ENCODE results near the gene MB21D2.
"Not testable (repeated sequence)": the region's sequence is repeated elsewhere in the genome, so short reads cannot be mapped to it uniquely, and the experiment has no call there.

Gene MB21D2

DNA sequence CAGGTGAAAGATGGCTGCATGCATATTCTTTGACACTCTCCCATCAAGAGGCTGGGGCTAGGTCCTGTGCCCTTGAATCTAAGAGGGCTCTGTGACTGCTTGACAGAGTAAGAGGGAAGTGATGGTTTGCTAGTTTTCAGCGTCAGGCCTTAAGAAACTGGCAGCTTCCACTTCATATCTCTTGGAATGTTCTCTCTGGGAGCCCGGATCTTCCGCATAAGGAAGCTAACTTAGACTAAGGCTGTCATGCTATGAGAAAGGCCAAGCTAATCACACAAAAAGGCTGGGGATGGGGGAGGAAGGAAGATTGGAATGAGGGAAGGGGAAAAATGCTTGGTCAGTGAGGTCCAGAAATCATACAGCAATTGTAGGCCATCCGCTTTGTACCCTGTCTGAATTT lies 50.0 kb downstream of the MB21D2 start:
- no peaks in the 10 kb centered on the region for H3K27me3 Mint-ChIP-seq
- H3K4me3 Mint-ChIP-seq, result no peak overlapping the region
- no peaks in the 10 kb centered on the region for H3K36me3 Mint-ChIP-seq (ENCODE audit: low read depth)
- no peaks in the 10 kb centered on the region for H3K4me1 Mint-ChIP-seq (ENCODE audit: low read depth)
- DNase-seq, result no peak
- no peaks in the 10 kb centered on the region for H3K9me3 Mint-ChIP-seq
- no peak overlapping the region for H3K27ac Mint-ChIP-seq

DNA sequence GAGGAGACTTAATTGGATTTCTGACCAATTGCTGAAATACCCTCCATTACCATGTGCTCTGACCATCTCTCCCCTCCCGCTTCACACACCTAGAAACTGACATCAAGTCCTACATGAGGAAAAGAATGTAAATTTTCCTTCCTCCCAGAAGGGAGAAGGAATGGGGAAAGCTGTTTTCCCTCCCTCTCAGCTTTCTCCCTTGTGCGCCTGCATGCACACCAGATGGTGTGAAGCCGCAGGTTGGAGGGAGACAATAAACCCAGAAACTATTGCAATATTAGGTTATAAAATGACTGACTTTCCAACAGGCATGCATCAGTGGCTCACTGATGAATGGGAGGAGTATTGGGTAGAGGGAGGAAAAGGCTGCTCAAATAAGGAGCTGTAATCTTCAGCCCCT lies 50.9 kb downstream of the MB21D2 start:
- H3K4me1 Mint-ChIP-seq (ENCODE audit: low read depth), result peaks cover 5% of the 10 kb centered on the region
- no peak overlapping the region for H3K27ac Mint-ChIP-seq
- no peaks in the 10 kb centered on the region for H3K36me3 Mint-ChIP-seq (ENCODE audit: low read depth)
- no peaks in the 10 kb centered on the region for H3K27me3 Mint-ChIP-seq
- H3K4me3 Mint-ChIP-seq, result no peak overlapping the region
- DNase-seq, result no peak
- no peaks in the 10 kb centered on the region for H3K9me3 Mint-ChIP-seq

DNA sequence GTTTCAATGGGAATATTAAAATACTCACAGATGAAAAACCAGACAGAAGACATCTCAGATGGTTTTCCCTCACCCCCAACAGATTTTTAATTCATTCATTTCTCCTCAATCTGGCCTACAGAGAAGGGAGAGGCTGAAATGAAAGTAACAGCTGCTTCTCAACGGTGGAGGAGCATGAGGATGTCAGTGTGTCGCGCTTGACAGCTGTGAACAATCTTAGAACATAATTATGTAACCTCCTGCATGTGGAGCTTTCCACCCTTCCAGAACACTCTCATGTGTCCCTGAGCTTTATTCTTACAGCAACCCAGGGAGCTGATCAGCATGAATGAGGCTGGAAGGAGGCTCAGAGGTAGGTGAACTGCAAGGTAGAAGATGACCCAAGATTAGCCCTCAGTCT lies 52.7 kb downstream of the MB21D2 start:
- Mint-ChIP-seq H3K9me3 (no peaks in the 10 kb centered on the region), H3K4me1 (ENCODE audit: low read depth) (peaks cover 7% of the 10 kb centered on the region), H3K27ac (no peak overlapping the region), H3K4me3 (no peak overlapping the region), H3K27me3 (no peaks in the 10 kb centered on the region), H3K36me3 (ENCODE audit: low read depth) (no peaks in the 10 kb centered on the region)
- DNase-seq, result no peak

DNA sequence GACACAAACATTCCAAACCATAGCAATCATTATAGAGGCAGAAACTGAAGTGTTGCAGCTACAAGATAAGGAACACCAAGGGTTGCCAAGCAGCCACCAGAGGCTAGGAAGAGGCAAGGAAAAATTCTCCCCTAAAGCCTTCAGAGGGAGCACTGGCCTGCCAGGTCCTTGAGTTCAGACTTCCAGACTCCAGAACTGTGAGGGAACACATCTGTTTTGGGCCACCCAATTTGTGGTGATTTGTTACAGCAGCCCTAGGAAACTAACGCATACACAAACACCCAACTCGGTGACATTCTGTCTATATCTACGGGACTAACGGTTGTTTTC lies 54.6 kb downstream of the MB21D2 start:
- peaks cover 10% of the 10 kb centered on the region for H3K4me1 Mint-ChIP-seq (ENCODE audit: low read depth)

DNA sequence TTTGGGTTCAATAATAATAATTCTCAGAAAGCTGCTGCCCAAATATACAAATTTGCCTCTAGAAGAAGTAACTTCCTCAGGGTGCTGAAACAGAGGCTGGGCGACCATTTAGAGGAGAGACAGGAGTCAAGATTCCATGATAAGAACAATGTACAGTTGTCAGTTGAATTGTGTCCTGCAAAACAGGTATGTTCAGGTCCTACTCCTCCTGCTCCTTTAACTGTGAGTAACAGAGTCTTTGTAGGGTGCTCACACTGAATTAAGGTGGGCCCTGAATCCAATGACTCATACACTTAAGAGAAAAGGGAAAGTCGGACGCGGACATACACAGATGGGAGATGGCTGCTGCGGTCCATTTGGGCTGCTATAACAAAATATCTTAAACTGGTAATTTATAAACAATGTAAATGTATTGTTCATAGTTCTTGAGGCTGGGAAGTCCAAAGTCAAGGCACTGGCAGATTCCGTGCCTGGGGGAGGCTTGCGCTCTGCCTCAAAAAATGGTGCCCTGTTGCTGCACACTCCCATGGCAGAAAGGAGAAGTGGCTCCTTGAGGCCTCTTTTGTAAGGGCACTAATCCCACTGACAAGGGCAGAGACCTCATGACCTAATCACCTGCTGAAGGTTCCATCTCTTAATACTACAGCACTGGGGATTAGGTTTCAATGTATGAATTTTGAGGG lies 55.1 kb downstream of the MB21D2 start:
- H3K9me3 Mint-ChIP-seq, result no peaks in the 10 kb centered on the region
- H3K4me3 Mint-ChIP-seq, result no peak overlapping the region
- H3K27ac Mint-ChIP-seq, result no peak overlapping the region
- H3K27me3 Mint-ChIP-seq, result no peaks in the 10 kb centered on the region
- H3K4me1 Mint-ChIP-seq (ENCODE audit: low read depth), result peaks cover 10% of the 10 kb centered on the region
- no peak for DNase-seq
- H3K36me3 Mint-ChIP-seq (ENCODE audit: low read depth), result no peaks in the 10 kb centered on the region

More for the DNA sequence above, 54.6 kb downstream of the MB21D2 start:
- H3K36me3 Mint-ChIP-seq (ENCODE audit: low read depth), result no peaks in the 10 kb centered on the region
- no peaks in the 10 kb centered on the region for H3K27me3 Mint-ChIP-seq
- H3K9me3 Mint-ChIP-seq, result no peaks in the 10 kb centered on the region
- DNase-seq, result no peak
- no peak overlapping the region for H3K4me3 Mint-ChIP-seq
- no peak overlapping the region for H3K27ac Mint-ChIP-seq

DNA sequence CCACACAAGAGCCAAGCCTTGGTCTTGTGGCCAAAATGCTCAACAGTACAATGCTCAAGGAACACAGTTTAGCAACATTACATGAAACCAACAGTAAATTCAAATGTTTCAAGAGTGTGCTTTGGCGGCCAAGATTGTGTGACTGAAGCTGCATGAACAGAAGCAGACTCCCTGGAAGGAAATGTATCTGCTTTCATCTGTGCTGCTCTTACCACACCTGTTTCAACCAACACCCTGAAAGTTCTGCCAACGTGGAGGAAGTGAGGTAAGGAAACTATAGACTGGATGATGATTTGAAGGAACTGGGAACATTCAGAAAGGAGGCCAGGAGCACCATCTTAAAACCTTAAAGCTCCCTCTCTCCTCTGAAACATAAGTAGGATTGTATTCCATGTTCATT lies 55.7 kb downstream of the MB21D2 start:
- H3K4me3 Mint-ChIP-seq, result no peak overlapping the region
- H3K36me3 Mint-ChIP-seq (ENCODE audit: low read depth), result no peaks in the 10 kb centered on the region
- no peak overlapping the region for H3K27ac Mint-ChIP-seq
- H3K9me3 Mint-ChIP-seq, result no peaks in the 10 kb centered on the region
- no peak for DNase-seq
- H3K27me3 Mint-ChIP-seq, result peaks cover 2% of the 10 kb centered on the region
- H3K4me1 Mint-ChIP-seq (ENCODE audit: low read depth), result peaks cover 10% of the 10 kb centered on the region

DNA sequence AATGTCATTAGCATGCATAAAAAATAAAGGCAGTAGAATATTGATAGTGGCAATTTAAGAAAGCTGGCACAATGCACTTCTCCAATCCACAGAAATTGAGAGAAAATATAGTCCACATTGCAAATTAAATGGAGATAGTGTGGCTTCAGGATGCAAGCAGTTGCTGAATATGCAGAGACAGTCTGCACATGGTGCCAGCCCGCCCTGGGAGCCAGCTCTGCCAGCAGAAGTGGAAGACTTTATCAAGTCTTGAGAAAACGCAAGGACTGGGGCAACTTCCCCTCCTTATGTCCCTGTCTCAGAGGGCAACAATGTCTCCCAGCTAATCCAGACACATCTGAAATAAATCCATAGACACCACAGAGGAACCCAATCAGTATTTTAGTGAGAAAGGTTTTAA lies 57.2 kb downstream of the MB21D2 start:
- no peaks in the 10 kb centered on the region for H3K36me3 Mint-ChIP-seq (ENCODE audit: low read depth)
- H3K4me3 Mint-ChIP-seq, result no peak overlapping the region
- H3K9me3 Mint-ChIP-seq, result no peaks in the 10 kb centered on the region
- peaks cover 13% of the 10 kb centered on the region for H3K4me1 Mint-ChIP-seq (ENCODE audit: low read depth)
- DNase-seq, result no peak
- no peak overlapping the region for H3K27ac Mint-ChIP-seq
- H3K27me3 Mint-ChIP-seq, result peaks cover 2% of the 10 kb centered on the region

DNA sequence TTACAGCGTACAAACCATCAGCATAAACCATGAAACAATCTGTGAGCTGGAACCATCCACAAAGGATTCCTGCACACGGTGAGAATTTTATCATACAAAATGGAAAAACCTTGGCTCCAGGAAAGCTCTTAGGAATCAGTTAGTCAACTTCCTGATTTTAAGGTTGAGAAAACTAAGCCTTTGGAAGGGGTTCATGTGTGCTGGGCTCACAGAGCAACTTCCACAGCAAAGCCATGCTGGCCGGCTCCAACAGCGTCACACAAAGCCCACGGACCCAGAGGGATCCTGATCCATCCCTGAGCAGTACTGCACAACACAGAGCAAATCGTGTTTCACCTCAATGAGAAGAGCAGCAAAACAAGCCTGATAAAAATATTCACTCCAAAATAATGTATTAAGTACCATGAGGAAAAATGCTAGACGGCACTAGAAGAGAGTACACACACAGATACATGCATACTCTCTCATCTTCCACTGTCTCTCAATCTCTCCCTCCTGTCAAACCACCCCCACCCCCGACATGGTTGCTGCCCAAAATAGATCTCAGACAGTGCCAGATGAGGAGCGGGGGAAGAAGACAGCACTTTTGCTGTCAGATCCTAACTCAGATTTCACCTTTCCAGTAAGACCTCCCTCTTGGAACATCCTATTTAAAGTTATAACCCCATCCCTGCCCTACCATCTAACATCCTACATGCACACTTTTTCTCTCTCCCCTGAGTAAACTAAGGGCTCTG lies 58.6 kb downstream of the MB21D2 start:
- Mint-ChIP-seq H3K36me3 (ENCODE audit: low read depth) (no peaks in the 10 kb centered on the region), H3K9me3 (no peaks in the 10 kb centered on the region), H3K27ac (no peak overlapping the region), H3K27me3 (peaks cover 2% of the 10 kb centered on the region), H3K4me3 (no peak overlapping the region), H3K4me1 (ENCODE audit: low read depth) (peaks cover 18% of the 10 kb centered on the region)
- no peak for DNase-seq

DNA sequence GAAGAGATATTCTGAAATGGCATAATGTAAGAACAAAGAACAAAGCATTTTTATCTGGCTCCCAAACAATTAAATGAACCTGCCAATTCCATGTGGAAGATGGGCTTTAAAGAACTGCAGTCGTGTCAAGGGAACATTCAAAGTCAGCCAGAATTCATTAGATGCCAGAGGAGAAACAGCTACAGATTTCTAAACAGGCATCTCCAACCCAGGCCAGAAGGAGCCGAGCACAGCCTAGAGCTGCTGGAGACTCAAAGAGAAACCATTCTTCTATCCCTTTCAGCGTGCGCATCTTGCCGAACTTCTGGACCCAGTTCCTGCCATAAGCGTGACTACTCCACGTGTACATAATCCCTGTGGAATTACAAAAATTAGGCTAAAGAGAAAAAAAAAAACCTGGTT lies 60.4 kb downstream of the MB21D2 start:
- peaks cover 23% of the 10 kb centered on the region for H3K4me1 Mint-ChIP-seq (ENCODE audit: low read depth)
- H3K9me3 Mint-ChIP-seq, result no peaks in the 10 kb centered on the region
- H3K27ac Mint-ChIP-seq, result no peak overlapping the region
- peaks cover 2% of the 10 kb centered on the region for H3K27me3 Mint-ChIP-seq
- no peaks in the 10 kb centered on the region for H3K36me3 Mint-ChIP-seq (ENCODE audit: low read depth)
- H3K4me3 Mint-ChIP-seq, result no peak overlapping the region
- no peak for DNase-seq

DNA sequence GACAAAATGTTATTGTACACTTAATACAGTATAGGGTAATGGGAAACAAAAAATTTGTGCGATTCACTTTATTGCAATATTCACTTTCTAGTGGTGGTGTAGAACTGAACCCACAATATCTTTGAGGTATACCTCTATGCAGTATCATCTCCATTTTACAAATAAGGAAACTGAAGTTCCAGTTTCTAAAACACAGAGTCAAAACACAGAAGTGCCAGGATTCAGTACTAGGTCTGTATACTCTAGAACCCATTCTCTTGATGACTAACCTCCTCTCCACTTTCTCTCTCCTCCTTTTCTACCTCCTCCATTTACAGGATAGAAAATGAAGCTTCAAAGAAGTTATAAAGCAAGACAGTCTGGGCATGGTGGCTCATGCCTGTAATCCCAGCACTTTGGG lies 62.2 kb downstream of the MB21D2 start:
- peaks cover 5% of the 10 kb centered on the region for H3K27me3 Mint-ChIP-seq
- no peak for DNase-seq
- no peak overlapping the region for H3K4me3 Mint-ChIP-seq
- no peaks in the 10 kb centered on the region for H3K9me3 Mint-ChIP-seq
- H3K36me3 Mint-ChIP-seq (ENCODE audit: low read depth), result no peaks in the 10 kb centered on the region
- peaks cover 30% of the 10 kb centered on the region for H3K4me1 Mint-ChIP-seq (ENCODE audit: low read depth)
- H3K27ac Mint-ChIP-seq, result no peak overlapping the region

DNA sequence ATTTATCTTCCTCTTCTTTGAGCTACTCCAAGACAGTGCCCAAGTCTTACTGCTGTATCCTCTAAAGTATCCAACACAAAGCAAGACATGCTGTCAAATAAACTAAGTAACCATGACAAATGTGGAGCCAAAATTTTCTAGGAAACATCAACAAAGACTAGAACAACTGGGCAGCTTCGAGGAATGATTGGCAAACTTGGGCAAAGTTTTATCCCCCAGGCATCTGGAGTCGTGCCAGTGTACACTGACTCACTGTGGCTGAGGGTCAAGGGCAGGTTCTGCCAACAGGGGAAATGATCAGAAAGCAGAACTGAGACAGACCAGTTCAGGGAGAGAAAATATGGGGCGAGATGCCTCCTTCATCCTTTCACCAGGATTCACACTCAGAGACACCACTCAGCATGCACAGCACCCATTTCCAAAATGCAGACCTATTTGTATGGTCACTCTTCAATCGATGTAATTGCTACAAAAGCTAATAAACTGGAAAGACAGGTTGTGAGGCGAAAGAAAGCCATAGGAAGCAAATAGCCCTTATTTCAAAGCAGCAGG lies 65.8 kb downstream of the MB21D2 start:
- Mint-ChIP-seq H3K9me3 (no peaks in the 10 kb centered on the region), H3K4me1 (ENCODE audit: low read depth) (peaks cover 41% of the 10 kb centered on the region), H3K27ac (peak overlapping the region; percentile 10), H3K36me3 (ENCODE audit: low read depth) (no peaks in the 10 kb centered on the region), H3K4me3 (no peak overlapping the region), H3K27me3 (peaks cover 2% of the 10 kb centered on the region)
- no peak for DNase-seq

DNA sequence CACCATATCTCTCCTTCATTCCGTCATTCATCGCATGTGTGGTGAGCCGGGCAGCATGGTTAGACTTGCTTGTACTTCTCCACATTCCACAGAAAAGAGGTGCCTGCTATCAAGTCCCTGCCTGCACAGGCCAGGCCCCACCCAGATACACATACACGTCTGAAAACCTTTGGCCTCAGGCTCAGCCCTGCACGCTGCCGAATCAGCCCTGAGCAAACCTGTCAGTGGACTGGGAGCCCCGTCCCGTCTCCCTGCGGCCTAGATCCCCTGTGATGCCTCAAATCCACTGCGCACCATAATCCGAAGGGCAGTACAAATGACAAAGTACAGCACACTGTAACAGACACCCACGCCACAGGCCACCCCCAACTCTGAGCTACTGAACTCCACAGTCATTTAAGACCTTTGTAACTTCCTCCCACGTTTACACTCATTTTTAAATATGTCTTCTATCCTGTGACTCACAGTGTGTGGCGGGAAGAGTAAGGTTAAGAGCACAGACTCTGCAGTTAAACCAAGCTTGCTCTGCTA lies 67.1 kb downstream of the MB21D2 start:
- no peaks in the 10 kb centered on the region for H3K9me3 Mint-ChIP-seq
- H3K36me3 Mint-ChIP-seq (ENCODE audit: low read depth), result no peaks in the 10 kb centered on the region
- H3K4me1 Mint-ChIP-seq (ENCODE audit: low read depth), result peaks cover 40% of the 10 kb centered on the region
- H3K27ac Mint-ChIP-seq, result peak overlapping the region; percentile 79
- peak overlapping the region; percentile 39 for H3K4me3 Mint-ChIP-seq
- H3K27me3 Mint-ChIP-seq, result peaks cover 2% of the 10 kb centered on the region
- DNase-seq, result peak; percentile 48

DNA sequence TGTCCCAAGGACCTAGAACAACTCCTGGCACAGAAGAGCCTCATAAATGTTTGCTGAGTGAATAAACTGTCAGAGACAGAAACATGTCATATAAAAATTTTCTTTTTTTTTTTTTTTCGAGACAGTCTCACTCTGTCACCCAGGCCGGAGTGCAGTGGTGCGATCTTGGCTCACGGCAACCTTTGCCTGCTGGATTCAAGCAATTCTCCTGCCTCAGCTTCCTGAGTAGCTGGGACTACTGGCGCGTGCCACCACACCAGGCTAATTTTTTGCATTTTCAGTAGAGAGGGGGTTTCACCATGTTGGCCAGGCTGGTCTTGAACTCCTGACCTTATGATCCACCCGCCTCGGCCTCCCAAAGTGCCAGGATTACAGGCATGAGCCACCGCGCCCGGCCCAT lies 67.8 kb downstream of the MB21D2 start:
- not testable (repeated sequence) for H3K4me3 Mint-ChIP-seq; H3K9me3 Mint-ChIP-seq; H3K27me3 Mint-ChIP-seq; DNase-seq; H3K27ac Mint-ChIP-seq; H3K36me3 Mint-ChIP-seq (ENCODE audit: low read depth)
- peaks cover 44% of the 10 kb centered on the region for H3K4me1 Mint-ChIP-seq (ENCODE audit: low read depth)

DNA sequence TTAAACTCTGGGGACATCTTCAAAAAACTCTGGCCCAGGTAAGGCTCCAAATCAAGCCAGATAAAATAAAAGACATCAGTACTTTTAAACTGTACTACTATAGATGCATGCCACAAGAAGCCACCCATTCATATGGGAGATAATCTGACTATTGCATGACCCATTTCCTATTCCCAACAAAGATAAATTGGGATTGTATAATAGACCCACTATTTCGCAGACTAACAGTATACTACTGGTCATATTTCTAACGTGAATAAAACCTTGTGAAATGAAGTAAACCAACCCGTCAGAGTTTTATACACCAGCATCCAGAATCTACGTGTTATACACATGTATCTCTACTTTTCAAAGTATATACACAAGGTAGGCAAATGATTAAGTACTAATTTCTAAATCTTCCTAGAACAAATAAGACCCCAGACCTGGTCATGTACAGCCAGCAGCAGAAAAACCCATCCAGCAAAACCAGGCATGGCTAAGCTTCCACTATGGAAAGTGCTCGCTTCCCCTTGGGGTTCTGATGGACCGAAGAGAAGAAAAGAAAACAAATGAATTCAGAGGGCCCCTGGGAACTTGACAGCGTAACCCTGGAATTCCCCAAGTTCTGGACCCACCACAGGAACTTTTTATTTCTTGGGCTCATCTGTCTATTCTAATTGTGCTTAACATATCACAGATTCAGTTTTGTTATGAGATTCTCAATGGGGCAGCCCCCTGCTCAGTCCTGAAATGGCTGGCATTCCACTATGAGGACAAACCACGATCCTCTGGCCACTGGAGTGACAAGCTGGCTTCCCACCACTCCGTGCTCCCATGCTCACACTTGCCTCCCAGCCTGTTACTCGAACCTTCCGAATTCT lies 69.1 kb downstream of the MB21D2 start:
- no peak overlapping the region for H3K4me3 Mint-ChIP-seq
- H3K27ac Mint-ChIP-seq, result no peak overlapping the region

More for the DNA sequence above, 69.1 kb downstream of the MB21D2 start:
- no peak for DNase-seq
- Mint-ChIP-seq H3K9me3 (no peaks in the 10 kb centered on the region), H3K4me1 (ENCODE audit: low read depth) (peaks cover 43% of the 10 kb centered on the region), H3K27me3 (peaks cover 2% of the 10 kb centered on the region), H3K36me3 (ENCODE audit: low read depth) (no peaks in the 10 kb centered on the region)
